Measurements from ENCODE around the gene FZR1.

Gene FZR1

GRCh38 chr19:3535235-3535535 lies 29.1 kb downstream of the FZR1 start:
- H3K4me3 ChIP-seq (ENCODE audit: low read depth, low read length), result no peak overlapping the region
- DNase-seq (ENCODE audit: low read depth, low spot score), result no peak
- in situ Hi-C loops (cut with HindIII; ENCODE audit: low sequenced_read_pairs), result no loop called here
- TF ChIP-seq CTCF (IDR thresholded peaks at IDR 0.05; ENCODE audit: low read depth, low read length), result no peak

DNA sequence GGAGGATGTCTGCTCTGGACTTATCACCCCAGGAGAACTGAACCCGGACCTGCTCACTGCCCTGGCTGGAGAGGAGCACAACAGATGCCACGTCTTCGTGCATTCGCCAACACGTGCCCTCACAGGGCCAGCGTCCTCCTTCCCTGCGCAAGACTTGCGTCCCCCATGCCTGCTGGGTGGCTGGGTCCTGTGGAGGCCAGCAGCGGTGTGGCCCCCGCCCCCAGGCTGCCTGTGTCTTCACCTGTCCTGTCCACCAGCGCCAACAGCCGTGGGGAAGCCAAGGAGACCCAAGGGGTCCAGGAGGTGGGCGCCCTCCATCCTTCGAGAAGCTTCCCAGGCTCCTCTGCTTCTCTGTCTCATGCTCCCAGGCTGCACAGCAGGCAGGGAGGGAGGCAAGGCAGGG lies 29.5 kb downstream of the FZR1 start:
- no peak for DNase-seq (ENCODE audit: low read depth, low spot score)
- H3K4me3 ChIP-seq (ENCODE audit: low read depth, low read length), result no peak overlapping the region
- TF ChIP-seq CTCF (IDR thresholded peaks at IDR 0.05; ENCODE audit: low read depth, low read length), result no peak
- in situ Hi-C loops (cut with HindIII; ENCODE audit: low sequenced_read_pairs), result no loop called here

GRCh38 chr19:3535981-3536380 lies 29.9 kb downstream of the FZR1 start:
- TF ChIP-seq CTCF (IDR thresholded peaks at IDR 0.05; ENCODE audit: low read depth, low read length), result no peak
- H3K4me3 ChIP-seq (ENCODE audit: low read depth, low read length), result no peak overlapping the region
- DNase-seq (ENCODE audit: low read depth, low spot score), result no peak
- in situ Hi-C loops (cut with HindIII; ENCODE audit: low sequenced_read_pairs), result no loop called here

GRCh38 chr19:3536429-3537100 lies 30.5 kb downstream of the FZR1 start:
- H3K4me3 ChIP-seq (ENCODE audit: low read depth, low read length), result no peak overlapping the region
- TF ChIP-seq CTCF (IDR thresholded peaks at IDR 0.05; ENCODE audit: low read depth, low read length), result no peak
- no peak for DNase-seq (ENCODE audit: low read depth, low spot score)
- in situ Hi-C loops (cut with HindIII; ENCODE audit: low sequenced_read_pairs), result no loop called here

- no peak for TF ChIP-seq CTCF (IDR thresholded peaks at IDR 0.05; ENCODE audit: low read depth, low read length)
- in situ Hi-C loops (cut with HindIII; ENCODE audit: low sequenced_read_pairs), result no loop called here
- DNase-seq (ENCODE audit: low read depth, low spot score), result no peak
- H3K4me3 ChIP-seq (ENCODE audit: low read depth, low read length), result no peak overlapping the region
Measured at GRCh38 chr19:3537101-3537437, 31.0 kb downstream of the FZR1 start.

DNA sequence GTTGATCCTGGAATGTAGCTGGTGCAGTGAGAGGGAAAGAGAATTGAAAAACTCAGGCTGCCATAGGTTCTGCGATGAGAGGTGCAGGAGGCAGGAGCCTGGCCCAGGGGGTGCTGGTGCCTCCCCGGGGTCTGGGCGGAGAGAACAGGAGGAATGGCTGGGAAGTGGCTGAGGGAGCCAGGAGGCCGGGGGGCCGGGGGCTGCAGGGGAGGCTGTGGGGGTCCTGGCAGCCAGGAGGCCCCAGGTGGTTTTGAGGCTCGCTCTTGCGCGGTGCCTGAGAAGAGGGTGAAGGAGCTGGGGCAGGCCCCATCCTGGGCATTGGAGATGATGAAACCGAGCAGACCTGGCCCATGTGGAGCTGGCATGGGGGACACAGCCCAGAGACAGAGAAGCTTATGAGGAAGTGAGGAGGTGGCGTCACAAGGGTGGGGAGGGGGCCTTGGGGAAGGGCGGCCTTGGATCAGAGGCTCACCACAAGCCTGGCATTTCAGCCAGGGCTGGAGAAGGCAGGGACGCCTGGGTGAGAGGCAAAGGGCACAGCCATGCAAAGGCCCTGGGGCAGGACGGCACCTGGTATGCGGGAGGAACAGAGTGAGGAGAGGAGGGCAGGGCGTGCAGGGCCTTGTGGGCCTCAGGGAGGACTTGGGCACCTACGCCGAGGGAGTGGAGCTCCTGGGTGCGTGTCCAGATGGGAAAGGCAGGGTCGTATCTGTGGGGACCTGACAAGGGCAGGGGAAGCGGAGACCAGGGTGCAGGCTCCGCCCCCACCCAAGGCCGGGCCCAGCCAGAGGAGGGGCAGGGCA lies 31.5 kb downstream of the FZR1 start:
- no peak overlapping the region for H3K4me3 ChIP-seq (ENCODE audit: low read depth, low read length)
- TF ChIP-seq CTCF (IDR thresholded peaks at IDR 0.05; ENCODE audit: low read depth, low read length), result no peak
- DNase-seq (ENCODE audit: low read depth, low spot score), result no peak
- in situ Hi-C loops (cut with HindIII; ENCODE audit: low sequenced_read_pairs), result no loop called here
